ENCODE results near the gene CCR4. TPM values are rescaled to one million over a fixed set of nuclear protein-coding genes. Genes with fewer than 3 reads are reported as not detected.

CCR4 gene
- total and polyA plus RNA-seq, 2 of the 13 experiments (the other 11 are each of a cell fraction or from before 2014, with no cell fraction given) = 0.04 to 0.05 TPM

GRCh38 chr3:32989171-32989570, 37.7 kb downstream of the CCR4 start:
- H3K79me2 ChIP-seq (ENCODE audit: insufficient read depth, low read length) = no peaks in the 10 kb centered on the region
- H2AFZ ChIP-seq (ENCODE audit: low read length) = no peak overlapping the region
- no peaks in the 10 kb centered on the region for H3K9me3 ChIP-seq (ENCODE audit: low read length)
- H3K4me2 ChIP-seq (ENCODE audit: low read depth, low read length) = no peak overlapping the region
- H3K36me3 ChIP-seq (replicated peaks in 1 of 2; ENCODE audit: control insufficient read depth in 1 of 2, insufficient read depth in 2 of 2, low read length in 2 of 2) = no peaks in the 10 kb centered on the region
- 78% methylated on average over 6 of the region's 6 CpGs for WGBS (ENCODE audit: low lambda C conversion rate)
- intact Hi-C loops (cut with micrococcal nuclease; ENCODE audit: unreplicated experiment) (no loop called here), in situ Hi-C loops (cut with HindIII; ENCODE audit: extremely low pct_ligation_motif_present, low pct_unique_long_range_greater_than_20kb) (no loop called here)
- no peak overlapping the region for H3K9ac ChIP-seq (ENCODE audit: insufficient read depth, low read depth, low read length)
- CTCF ChIA-PET (ENCODE audit: low intra/inter-chr PET ratio, low total read pairs) = no interaction called here
- DNase-seq (ENCODE audit: low spot score) (no peak), FAIRE-seq (no peak), ATAC-seq (no peak)
- H3K4me1 ChIP-seq (ENCODE audit: insufficient read depth, low read length) = peaks cover 6% of the 10 kb centered on the region; the same call in 1 of the 2 replicates
- no peak overlapping the region for H3K27ac ChIP-seq (ENCODE audit: extremely low read length, insufficient read depth, low read length)
- no peak overlapping the region for H3K4me3 ChIP-seq (replicated peaks in 1 of 3; ENCODE audit: insufficient read depth in 1 of 3, low read depth in 2 of 3, low read length in 3 of 3)
- no peaks in the 10 kb centered on the region for H3K27me3 ChIP-seq (ENCODE audit: control insufficient read depth in 1 of 2, insufficient read depth in 2 of 2, low read length in 2 of 2)
- H4K20me1 ChIP-seq (ENCODE audit: insufficient read depth, low read length) = no peaks in the 10 kb centered on the region
- POLR2A ChIA-PET = no interaction called here
- BruUV-seq (replicated peaks) = no TSS peak
- TF ChIP-seq HINFP (CRISPR knock-in tag; IDR thresholded peaks at IDR 0.05; ENCODE audit: low read depth) (no peak), ZNF878 (CRISPR knock-in tag; IDR thresholded peaks at IDR 0.05) (no peak), ETV5 (CRISPR knock-in tag; IDR thresholded peaks at IDR 0.05; ENCODE audit: borderline replicate concordance) (no peak), NCOA5 (CRISPR knock-in tag; IDR thresholded peaks at IDR 0.05) (no peak)

- BruUV-seq (replicated peaks) = no TSS peak
Measured at GRCh38 chr3:32990116-32990515, 38.7 kb downstream of the CCR4 start.

More at GRCh38 chr3:32990116-32990515, 38.7 kb downstream of the CCR4 start:
- Histone ChIP-seq H3K27ac (ENCODE audit: extremely low read length, insufficient read depth, low read length) (no peak overlapping the region), H3K4me3 (replicated peaks in 1 of 3; ENCODE audit: insufficient read depth in 1 of 3, low read depth in 2 of 3, low read length in 3 of 3) (no peak overlapping the region), H3K4me1 (ENCODE audit: insufficient read depth, low read length) (peaks cover 6% of the 10 kb centered on the region; the same call in 1 of the 2 replicates), H4K20me1 (ENCODE audit: insufficient read depth, low read length) (no peaks in the 10 kb centered on the region), H3K36me3 (replicated peaks in 1 of 2; ENCODE audit: control insufficient read depth in 1 of 2, insufficient read depth in 2 of 2, low read length in 2 of 2) (no peaks in the 10 kb centered on the region), H3K9me3 (ENCODE audit: low read length) (no peaks in the 10 kb centered on the region), H3K79me2 (ENCODE audit: insufficient read depth, low read length) (no peaks in the 10 kb centered on the region), H3K9ac (ENCODE audit: insufficient read depth, low read depth, low read length) (no peak overlapping the region), H3K4me2 (ENCODE audit: low read depth, low read length) (no peak overlapping the region), H3K27me3 (ENCODE audit: control insufficient read depth in 1 of 2, insufficient read depth in 2 of 2, low read length in 2 of 2) (no peaks in the 10 kb centered on the region), H2AFZ (ENCODE audit: low read length) (no peak overlapping the region)
- POLR2A ChIA-PET = no interaction called here
- no peak for DNase-seq (ENCODE audit: low spot score)
- 93% methylated on average over 2 of the region's 2 CpGs for WGBS (ENCODE audit: low lambda C conversion rate)
- intact Hi-C loops (cut with micrococcal nuclease; ENCODE audit: unreplicated experiment) (no loop called here), in situ Hi-C loops (cut with HindIII; ENCODE audit: extremely low pct_ligation_motif_present, low pct_unique_long_range_greater_than_20kb) (no loop called here)
- CTCF ChIA-PET (ENCODE audit: low intra/inter-chr PET ratio, low total read pairs) = no interaction called here
- TF ChIP-seq PHF8 (CRISPR knock-in tag; IDR thresholded peaks at IDR 0.05) = no peak
- no peak for TF ChIP-seq ZNF496 (CRISPR knock-in tag; IDR thresholded peaks at IDR 0.05; ENCODE audit: insufficient replicate concordance)
- TF ChIP-seq ZFP36 (IDR thresholded peaks at IDR 0.05; ENCODE audit: borderline replicate concordance, low read depth, low read length, partially characterized antibody) = no peak
- TF ChIP-seq IRF1 (CRISPR knock-in tag; IDR thresholded peaks at IDR 0.05; ENCODE audit: low read depth) = no peak
- TF ChIP-seq ZNF253 (CRISPR knock-in tag; IDR thresholded peaks at IDR 0.05; ENCODE audit: borderline replicate concordance) = no peak
- TF ChIP-seq USF2 (IDR thresholded peaks at IDR 0.05; ENCODE audit: low read depth, low read length) = no peak
- no peak for TF ChIP-seq USF2 (CRISPR knock-in tag; IDR thresholded peaks at IDR 0.05; ENCODE audit: borderline replicate concordance)
- TF ChIP-seq ZNF138 (CRISPR knock-in tag; IDR thresholded peaks at IDR 0.05; ENCODE audit: low read depth) = no peak
- no peak for TF ChIP-seq NFE2L1 (CRISPR knock-in tag; IDR thresholded peaks at IDR 0.05; ENCODE audit: borderline replicate concordance)
- no peak for TF ChIP-seq MED8 (CRISPR knock-in tag; IDR thresholded peaks at IDR 0.05; ENCODE audit: insufficient replicate concordance)
- no peak for FAIRE-seq
- no peak for ATAC-seq

Measured in HepG2 (cell line).